DOHH2 (cell line): ENCODE measurements around the gene SLC39A6.

Experiments used
- H3F3A ChIP-seq: fragments of 200-600 bp; sonication (generic), shearing (Covaris generic); 2 replicates; pipeline ENCODE4 v1.6.0; 2016; ENCODE audit warnings: antibody characterized with exemption, mild to moderate bottlenecking; ENCODE audit not compliant: control insufficient read depth, insufficient read depth
- H3K27ac ChIP-seq: fragments of 200-600 bp; sonication (generic); 2 replicates; pipeline ENCODE4 v1.5.1; 2014; ENCODE audit warnings: low read depth, mild to moderate bottlenecking, low read length, moderate library complexity
- H3K27me3 ChIP-seq: fragments of 200-600 bp; sonication (generic); 2 replicates; pipeline ENCODE4 v1.6.1; 2014; ENCODE audit warnings: mild to moderate bottlenecking, low read length, mixed read lengths; ENCODE audit not compliant: control insufficient read depth
- H3K36me3 ChIP-seq: fragments of 200-600 bp; sonication (generic); 2 replicates; pipeline ENCODE4 v1.6.1; 2014; ENCODE audit warnings: mild to moderate bottlenecking, low read length, moderate library complexity, mixed read lengths; ENCODE audit not compliant: control insufficient read depth
- H3K4me1 ChIP-seq: fragments of 200-600 bp; sonication (generic); 2 replicates; pipeline ENCODE4 v1.6.1; 2014; ENCODE audit warnings: mild to moderate bottlenecking, low read length, mixed read lengths; ENCODE audit not compliant: control insufficient read depth
- H3K4me2 ChIP-seq: fragments of 200-600 bp; sonication (generic); 2 replicates; pipeline ENCODE4 v1.6.0; 2014; ENCODE audit warnings: mild to moderate bottlenecking, low read length, moderate library complexity
- H3K4me3 ChIP-seq: fragments of 200-600 bp; sonication (generic); 2 replicates; pipeline ENCODE4 v1.5.1; 2014; ENCODE audit warnings: mild to moderate bottlenecking, low read length, mixed read lengths
- H3K79me2 ChIP-seq: fragments of 200-600 bp; sonication (generic); 2 replicates; pipeline ENCODE4 v1.6.1; 2014; ENCODE audit warnings: mild to moderate bottlenecking, low read length, mixed read lengths; ENCODE audit not compliant: control insufficient read depth
- H3K9me2 ChIP-seq: fragments of 200-600 bp; sonication (generic); replicated peaks from 2 replicates; pipeline ENCODE4 v1.6.1; 2014; ENCODE audit warnings: mild to moderate bottlenecking, low read length, mixed read lengths; ENCODE audit not compliant: control insufficient read depth
- H3K9me3 ChIP-seq: fragments of 200-600 bp; sonication (generic); 2 replicates; pipeline ENCODE4 v1.6.1; 2014; ENCODE audit warnings: antibody characterized with exemption, low read length, mixed read lengths; ENCODE audit not compliant: control insufficient read depth, insufficient read depth
- H4K20me1 ChIP-seq: fragments of 200-600 bp; sonication (generic); 2 replicates; pipeline ENCODE4 v1.6.0; 2014; ENCODE audit warnings: low read depth, mild to moderate bottlenecking, antibody characterized with exemption, low read length, moderate library complexity; ENCODE audit not compliant: control insufficient read depth, insufficient read depth
- CTCF ChIP-seq: fragments of 200-600 bp; sonication (generic); IDR thresholded peaks from one replicate; pipeline ENCODE4 v1.5.1; 2014; ENCODE audit warnings: antibody characterized with exemption, mild to moderate bottlenecking, low read depth, low read length; ENCODE audit not compliant: poor library complexity, severe bottlenecking
- EZH2phosphoT487 ChIP-seq: fragments of 200-600 bp; sonication (generic); IDR thresholded peaks from 2 replicates; pipeline ENCODE4 v1.6.1; 2017; ENCODE audit warnings: borderline replicate concordance, mild to moderate bottlenecking, antibody characterized with exemption, low read length, moderate library complexity, mixed read lengths

SLC39A6 gene

DNA sequence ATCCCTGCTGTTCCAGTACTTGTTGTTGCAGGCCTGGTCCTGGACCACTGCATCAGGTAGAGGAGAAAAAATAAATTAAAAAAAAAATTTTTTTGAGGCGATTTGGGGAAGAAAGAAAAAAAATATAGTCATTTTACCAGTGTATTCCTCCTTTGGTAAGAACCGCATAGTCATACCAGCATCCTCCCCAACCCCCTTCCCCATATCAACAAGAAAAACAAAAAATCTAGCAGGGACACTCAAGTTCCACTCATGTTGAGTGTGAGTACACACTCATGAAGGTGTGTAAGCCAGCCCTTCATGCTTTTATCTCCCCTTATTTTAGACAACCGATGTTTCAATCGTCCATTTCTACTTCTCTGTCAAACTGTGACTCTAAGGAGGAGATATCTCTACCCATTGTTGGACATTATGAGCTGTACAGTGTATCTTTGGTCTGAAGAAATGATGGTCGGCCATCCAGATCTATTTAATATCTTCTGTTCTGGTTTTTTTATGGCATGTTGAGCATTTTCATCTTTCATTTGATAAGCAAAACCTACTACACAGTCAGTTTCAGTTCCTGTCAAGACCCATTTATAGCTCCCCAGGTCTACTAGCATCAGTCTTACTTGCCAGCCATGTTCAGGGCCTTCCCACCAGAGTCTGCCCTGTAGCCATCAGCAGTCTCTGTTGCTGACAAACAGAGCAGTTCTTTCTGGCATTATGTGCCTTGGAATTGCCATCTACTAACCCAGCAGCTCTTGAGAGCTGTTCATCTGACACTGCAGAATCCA is 20.6 kb upstream of the SLC39A6 start:
- Histone ChIP-seq H3K4me2 (peak overlapping the region; percentile 78), H3K27ac (peak overlapping the region; percentile 73), H3F3A (peaks cover 4% of the 10 kb centered on the region), H3K79me2 (peaks cover 4% of the 10 kb centered on the region; the same call in 1 of the 2 replicates), H4K20me1 (no peaks in the 10 kb centered on the region), H3K36me3 (peaks cover 94% of the 10 kb centered on the region), H3K9me3 (no peaks in the 10 kb centered on the region), H3K9me2 (no peaks in the 10 kb centered on the region), H3K4me3 (peak overlapping the region; percentile 62), H3K27me3 (no peaks in the 10 kb centered on the region), H3K4me1 (peaks cover 45% of the 10 kb centered on the region)
- TF ChIP-seq EZH2phosphoT487 = no peak
- TF ChIP-seq CTCF = no peak

- TF ChIP-seq CTCF (no peak), EZH2phosphoT487 (no peak)
- Histone ChIP-seq H3K27ac (no peak overlapping the region), H3K79me2 (no peaks in the 10 kb centered on the region), H3F3A (peaks cover 7% of the 10 kb centered on the region), H3K4me3 (no peak overlapping the region), H3K36me3 (peaks cover 80% of the 10 kb centered on the region), H3K4me2 (no peak overlapping the region), H4K20me1 (no peaks in the 10 kb centered on the region), H3K4me1 (peaks cover 17% of the 10 kb centered on the region), H3K9me2 (no peaks in the 10 kb centered on the region), H3K27me3 (no peaks in the 10 kb centered on the region), H3K9me3 (no peaks in the 10 kb centered on the region)
These were observed 14.3 kb upstream of the SLC39A6 start for GRCh38 chr18:36143391-36143790.

DNA sequence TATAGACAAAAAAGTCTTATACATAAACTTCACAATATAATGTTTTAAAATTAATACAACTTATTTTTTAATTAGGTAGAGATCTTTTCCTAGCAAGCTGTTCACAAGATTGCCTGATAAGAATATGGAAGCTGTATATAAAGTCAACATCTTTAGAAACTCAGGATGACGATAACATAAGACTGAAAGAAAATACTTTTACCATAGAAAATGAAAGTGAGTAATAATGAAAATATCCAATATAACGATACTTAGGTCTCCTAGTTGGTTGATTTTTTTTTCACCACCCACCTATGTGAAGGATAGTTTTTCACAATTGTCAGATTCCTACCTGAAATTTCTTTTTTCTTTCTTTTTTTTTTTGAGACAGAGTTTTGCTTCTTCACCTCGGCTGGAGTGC is 13.6 kb upstream of the SLC39A6 start:
- H3K27me3 ChIP-seq = no peaks in the 10 kb centered on the region
- peaks cover 7% of the 10 kb centered on the region for H3F3A ChIP-seq
- H4K20me1 ChIP-seq = no peaks in the 10 kb centered on the region
- no peaks in the 10 kb centered on the region for H3K79me2 ChIP-seq
- peaks cover 11% of the 10 kb centered on the region for H3K4me1 ChIP-seq
- H3K27ac ChIP-seq = no peak overlapping the region
- TF ChIP-seq EZH2phosphoT487 (no peak), CTCF (no peak)
- peaks cover 80% of the 10 kb centered on the region for H3K36me3 ChIP-seq
- no peaks in the 10 kb centered on the region for H3K9me3 ChIP-seq
- no peak overlapping the region for H3K4me3 ChIP-seq
- no peak overlapping the region for H3K4me2 ChIP-seq
- H3K9me2 ChIP-seq = no peaks in the 10 kb centered on the region
